ENCODE data around the gene AZGP1.

DNA sequence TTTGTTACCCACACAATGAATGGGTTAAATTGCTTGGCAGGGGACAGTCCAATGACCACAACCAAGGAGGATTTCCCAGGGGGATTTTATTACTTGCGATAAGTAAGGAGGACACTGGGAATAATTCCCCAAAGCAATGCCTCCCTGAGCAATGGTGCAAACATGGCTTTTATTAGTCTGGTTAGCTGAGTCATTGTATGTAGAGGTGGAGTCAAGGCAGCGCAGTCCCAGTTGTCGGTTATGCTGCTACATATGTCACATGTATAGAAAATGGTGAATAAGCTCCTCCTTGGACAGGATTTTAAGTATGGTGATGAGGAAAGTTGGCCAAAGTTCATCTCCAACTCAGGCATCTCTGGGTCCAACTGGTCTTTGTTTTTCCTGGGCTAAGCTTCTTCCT is 52.6 kb downstream of the AZGP1 start:
- TF ChIP-seq EP300 (IDR thresholded peaks at IDR 0.05) (no peak), CTCF (IDR thresholded peaks at IDR 0.05) (no peak), POLR2A (IDR thresholded peaks at IDR 0.05) (no peak), POLR2AphosphoS5 (IDR thresholded peaks at IDR 0.05) (no peak)
